T-cell (primary cell): ENCODE measurements around the gene PGC. TPM values are rescaled to one million over a fixed set of nuclear protein-coding genes. Genes with fewer than 3 reads are reported as not detected.
"Not testable (repeated sequence)": the region's sequence is repeated elsewhere in the genome, so short reads cannot be mapped to it uniquely, and the experiment has no call there.

Experiments used
- ATAC-seq, 4 experiments: fragments of 200-7000 bp in 3 of 4; fragments of 150-1000 bp in 1 of 4; cut with Tn5 transposase; replicated peaks in 1 of 4; 1 replicate in 3 of 4; 2 replicates in 1 of 4; pipeline ENCODE4 v1.10.0; 2021; ENCODE audit warnings: moderate library complexity in 3 of 4, mild to moderate bottlenecking in 2 of 4, moderate number of reproducible peaks in 1 of 4
- CTCF ChIA-PET, 2 donors: fragments of 300-600 bp; sonication (Branson Sonifier 250); formaldehyde crosslinking; loops; one replicate each; lab custom pipeline; 2022; ENCODE audit warnings: antibody characterized with exemption in 2 of 2; lab: Charles Lee
- POLR2A ChIA-PET, 2 donors: fragments of 300-600 bp; sonication (Branson Sonifier 250); formaldehyde crosslinking; loops; one replicate each; lab custom pipeline; 2022; ENCODE audit warnings: antibody characterized with exemption in 2 of 2; lab: Charles Lee
- DNase-seq, 35 experiments: peaks; one replicate each; pipeline versions ENCODE4 v3.0.0 to v3.0.0-alpha.2; 2013 to 2023
- H3K27ac ChIP-seq: one replicate; pipeline ENCODE4 v1.5.1; 2013; ENCODE audit warnings: low read length
- H3K27me3 ChIP-seq, 2 experiments: replicated peaks in 1 of 2; 1 replicate in 1 of 2; 2 replicates in 1 of 2; pipeline versions ENCODE4 v1.6.1 to v1.7.0; 2013; ENCODE audit warnings: low read length in 1 of 2, mixed read lengths in 1 of 2; ENCODE audit not compliant: control insufficient read depth in 2 of 2, insufficient read depth in 2 of 2; ENCODE audit errors: extremely low read depth in 1 of 2
- H3K36me3 ChIP-seq, 2 donors: 1 replicate in 1 of 2; 2 replicates in 1 of 2; pipeline versions ENCODE4 v1.6.1 to v1.7.0; 2013; ENCODE audit warnings: low read length in 1 of 2; ENCODE audit not compliant: control insufficient read depth in 2 of 2, insufficient read depth in 1 of 2; ENCODE audit errors: extremely low read depth in 1 of 2
- H3K4me1 ChIP-seq, 2 experiments: 1 replicate in 1 of 2; 2 replicates in 1 of 2; pipeline versions ENCODE4 v1.6.1 to v1.7.0; 2013; ENCODE audit warnings: low read length in 2 of 2, mixed read lengths in 1 of 2; ENCODE audit not compliant: insufficient read depth in 2 of 2, control insufficient read depth in 1 of 2; ENCODE audit errors: extremely low read depth in 1 of 2
- H3K4me3 ChIP-seq, 2 donors: 1 replicate in 1 of 2; 2 replicates in 1 of 2; pipeline versions ENCODE4 v1.5.1 to v1.7.0; 2013; ENCODE audit warnings: mild to moderate bottlenecking in 2 of 2, low read length in 1 of 2, moderate library complexity in 1 of 2; ENCODE audit not compliant: control insufficient read depth in 1 of 2; ENCODE audit errors: extremely low read depth in 1 of 2
- H3K9me3 ChIP-seq: 2 replicates; pipeline ENCODE4 v1.7.0; 2013
- H3K27ac Mint-ChIP-seq, 2 donors: one replicate each; pipeline ENCODE4 v1.8.0; 2020 to 2021; ENCODE audit warnings: mild to moderate bottlenecking in 2 of 2, mixed read lengths in 2 of 2
- H3K27me3 Mint-ChIP-seq, 2 donors: one replicate each; pipeline ENCODE4 v1.8.0; 2021 to 2022; ENCODE audit warnings: mixed read lengths in 2 of 2
- H3K36me3 Mint-ChIP-seq: one replicate; pipeline ENCODE4 v1.8.0; 2021; ENCODE audit warnings: mixed read lengths
- H3K4me1 Mint-ChIP-seq, 3 donors: one replicate each; pipeline ENCODE4 v1.8.0; 2020 to 2022; ENCODE audit warnings: mixed read lengths in 3 of 3, mild to moderate bottlenecking in 1 of 3
- H3K4me3 Mint-ChIP-seq, 3 donors: one replicate each; pipeline ENCODE4 v1.8.0; 2020 to 2022; ENCODE audit warnings: mild to moderate bottlenecking in 3 of 3, mixed read lengths in 3 of 3, moderate library complexity in 3 of 3
- H3K9me3 Mint-ChIP-seq, 3 donors: one replicate each; pipeline ENCODE4 v1.8.0; 2020 to 2022; ENCODE audit warnings: mixed read lengths in 3 of 3
- WGBS: methylation state at CpG from one replicate; pipeline ENCODE4 v1.1.5; 2013; ENCODE audit warnings: missing lambda C conversion rate; ENCODE audit not compliant: insufficient coverage; 5-methylcytosine and 5-hydroxymethylcytosine counted together
- total RNA-seq, 35 experiments: library from RNA in 6 of 35; stranded (reverse) in 6 of 35; fragments of 120-200 nt in 1 of 35; gene quantifications; one replicate each; pipeline versions ENCODE4 v1.2.1 to v1.2.4 and lab custom pipeline; 2013 to 2026

PGC gene
- total RNA-seq, 5 donors from 2014 or later (not counting 1 experiment from before 2014, with no cell fraction given), result 0.58 to 0.86 (median 0.70) TPM; not detected in 2

DNA sequence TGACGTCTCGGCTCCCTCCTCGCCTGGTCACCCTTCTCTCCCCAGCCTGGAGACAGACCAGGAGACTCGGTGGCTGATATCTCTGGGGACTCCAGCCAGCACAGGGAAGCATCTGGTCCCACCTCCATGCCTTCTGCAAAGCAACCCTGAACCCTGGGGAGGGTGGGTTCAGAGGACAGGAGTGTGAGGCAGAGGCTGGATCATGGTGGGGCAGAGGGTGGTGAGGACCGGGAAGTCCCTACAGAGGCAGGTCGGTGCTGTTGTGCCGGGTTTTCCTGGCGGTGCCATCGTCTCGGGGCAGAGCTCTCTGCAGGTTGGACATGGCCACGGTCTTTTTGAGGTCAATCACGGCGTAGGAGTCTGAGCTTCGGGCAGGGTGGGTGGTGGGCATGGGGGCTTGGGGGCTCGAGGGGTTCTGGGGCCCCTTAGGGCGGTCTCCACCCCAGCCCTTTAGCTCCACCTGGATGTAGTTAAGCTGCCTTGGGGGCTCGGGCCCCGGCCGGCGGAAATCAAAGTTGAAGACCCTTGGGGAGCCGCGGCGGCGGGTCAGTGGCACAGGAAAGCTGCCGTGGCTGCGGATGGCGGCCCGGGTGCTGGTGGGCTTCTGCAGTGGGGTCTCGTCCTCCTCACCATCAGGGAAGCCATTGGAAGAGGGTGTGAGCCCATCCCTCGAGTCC lies 23.3 kb upstream of the PGC start:
- no peak for ATAC-seq
- H3K9me3 Mint-ChIP-seq, result no peaks in the 10 kb centered on the region
- Histone ChIP-seq H3K4me3 (no peak overlapping the region), H3K9me3 (no peaks in the 10 kb centered on the region), H3K4me1 (peaks cover 0 to 4% of the 10 kb centered on the region in 2 experiments), H3K27me3 (no peaks in the 10 kb centered on the region), H3K27ac (no peak overlapping the region), H3K36me3 (peaks cover 15 to 30% of the 10 kb centered on the region in 2 donors)
- DNase-seq, result no peak
- ChIA-PET POLR2A (no interaction called here), CTCF (no interaction called here)
- no peaks in the 10 kb centered on the region for H3K27me3 Mint-ChIP-seq
- no peak overlapping the region for H3K27ac Mint-ChIP-seq
- peaks cover 0 to 6% (median 3%) of the 10 kb centered on the region in 3 donors for H3K4me1 Mint-ChIP-seq
- H3K36me3 Mint-ChIP-seq, result peaks cover 28% of the 10 kb centered on the region
- WGBS, result 89% methylated on average over 14 of the region's 30 CpGs
- no peak overlapping the region for H3K4me3 Mint-ChIP-seq

DNA sequence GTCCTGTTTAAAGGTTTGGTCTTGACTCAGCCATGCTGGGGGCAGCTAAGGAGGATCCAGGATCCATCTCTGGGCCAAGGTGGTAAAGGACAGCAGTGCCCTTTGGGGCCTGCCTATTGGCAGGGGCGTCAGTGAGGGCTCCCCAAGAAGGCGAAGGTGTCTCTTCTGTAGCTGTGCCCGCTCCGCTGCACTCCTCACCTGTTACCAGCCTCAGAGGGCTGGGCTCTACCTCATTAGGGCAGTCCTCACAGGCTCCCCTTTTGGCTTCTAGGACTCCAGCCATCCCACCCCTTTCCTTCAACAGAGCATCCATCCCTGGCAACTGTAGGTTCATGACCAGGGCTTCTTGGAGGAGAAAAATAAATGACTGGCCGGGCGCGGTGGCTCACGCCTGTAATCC lies 22.2 kb upstream of the PGC start:
- no peaks in the 10 kb centered on the region for H3K9me3 Mint-ChIP-seq
- no peak overlapping the region for H3K27ac Mint-ChIP-seq
- peaks cover 0 to 6% (median 3%) of the 10 kb centered on the region in 3 donors for H3K4me1 Mint-ChIP-seq
- CTCF ChIA-PET, result no interaction called here
- POLR2A ChIA-PET, result no interaction called here
- peaks cover 19% of the 10 kb centered on the region for H3K36me3 Mint-ChIP-seq
- no peaks in the 10 kb centered on the region for H3K27me3 Mint-ChIP-seq
- no peak overlapping the region for H3K27ac ChIP-seq
- no peaks in the 10 kb centered on the region for H3K27me3 ChIP-seq
- WGBS, result 95% methylated on average over 4 of the region's 8 CpGs
- H3K4me3 ChIP-seq, result no peak overlapping the region
- no peaks in the 10 kb centered on the region for H3K9me3 ChIP-seq
- H3K36me3 ChIP-seq, result peaks cover 6 to 21% of the 10 kb centered on the region in 2 donors
- H3K4me3 Mint-ChIP-seq, result no peak overlapping the region
- DNase-seq (no peak), ATAC-seq (no peak)
- H3K4me1 ChIP-seq, result peaks cover 0 to 4% of the 10 kb centered on the region in 2 experiments

DNA sequence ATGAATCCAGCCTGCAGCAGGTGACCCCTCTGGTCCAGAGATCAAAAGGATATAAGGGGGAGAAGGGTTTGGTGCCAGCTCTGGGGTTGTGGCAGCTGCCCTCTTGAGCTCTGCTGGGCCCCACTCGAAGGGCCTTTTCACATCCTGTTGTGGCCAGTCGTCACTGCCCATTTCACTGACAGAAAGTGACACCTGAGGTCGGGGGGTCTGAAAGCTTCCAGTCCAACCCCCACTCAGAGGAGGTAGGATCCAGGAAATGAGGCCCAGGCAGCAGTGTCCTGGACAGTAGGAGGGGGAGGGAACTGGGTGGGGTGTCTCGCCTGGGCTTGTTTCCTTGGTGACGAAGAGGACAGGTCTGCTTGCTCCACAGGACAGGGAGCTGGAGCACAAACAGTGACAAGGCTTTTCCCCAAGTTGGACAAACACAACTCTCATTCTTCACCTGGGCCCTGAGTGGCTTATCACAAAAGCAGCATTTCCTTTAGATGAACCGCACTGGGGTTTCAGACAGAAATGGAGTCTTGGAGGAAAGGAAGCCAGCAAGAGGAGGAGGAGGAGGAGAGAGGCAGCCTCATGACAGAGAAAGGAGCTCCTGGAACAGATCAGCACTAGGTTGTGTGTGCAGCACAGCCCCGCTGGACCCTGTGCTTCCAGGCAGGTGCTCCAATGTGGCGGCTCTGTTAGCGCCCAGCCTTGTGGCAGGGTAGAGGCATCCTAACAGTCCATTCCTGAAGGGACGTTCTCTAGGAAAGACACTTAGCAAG lies 21.5 kb upstream of the PGC start:
- Mint-ChIP-seq H3K27me3 (no peaks in the 10 kb centered on the region), H3K36me3 (peaks cover 15% of the 10 kb centered on the region), H3K9me3 (no peaks in the 10 kb centered on the region), H3K27ac (peak overlapping the region; percentile 2 to 19), H3K4me3 (no peak overlapping the region), H3K4me1 (peaks cover 0 to 6% (median 3%) of the 10 kb centered on the region in 3 donors)
- Histone ChIP-seq H3K27ac (no peak overlapping the region), H3K9me3 (no peaks in the 10 kb centered on the region), H3K27me3 (no peaks in the 10 kb centered on the region), H3K4me3 (no peak overlapping the region), H3K36me3 (peaks cover 6 to 17% of the 10 kb centered on the region in 2 donors), H3K4me1 (peaks cover 0 to 4% of the 10 kb centered on the region in 2 experiments)
- ATAC-seq, result no peak
- ChIA-PET CTCF (interaction anchor here in 1 of 2 donors (0.6 kb wide), 1 partner anchor 62 kb away, joined by 3 read pairs; no protein-coding TSS in a partner anchor), POLR2A (no interaction called here)
- DNase-seq, result no peak
- WGBS, result 38% methylated on average over 3 of the region's 10 CpGs

DNA sequence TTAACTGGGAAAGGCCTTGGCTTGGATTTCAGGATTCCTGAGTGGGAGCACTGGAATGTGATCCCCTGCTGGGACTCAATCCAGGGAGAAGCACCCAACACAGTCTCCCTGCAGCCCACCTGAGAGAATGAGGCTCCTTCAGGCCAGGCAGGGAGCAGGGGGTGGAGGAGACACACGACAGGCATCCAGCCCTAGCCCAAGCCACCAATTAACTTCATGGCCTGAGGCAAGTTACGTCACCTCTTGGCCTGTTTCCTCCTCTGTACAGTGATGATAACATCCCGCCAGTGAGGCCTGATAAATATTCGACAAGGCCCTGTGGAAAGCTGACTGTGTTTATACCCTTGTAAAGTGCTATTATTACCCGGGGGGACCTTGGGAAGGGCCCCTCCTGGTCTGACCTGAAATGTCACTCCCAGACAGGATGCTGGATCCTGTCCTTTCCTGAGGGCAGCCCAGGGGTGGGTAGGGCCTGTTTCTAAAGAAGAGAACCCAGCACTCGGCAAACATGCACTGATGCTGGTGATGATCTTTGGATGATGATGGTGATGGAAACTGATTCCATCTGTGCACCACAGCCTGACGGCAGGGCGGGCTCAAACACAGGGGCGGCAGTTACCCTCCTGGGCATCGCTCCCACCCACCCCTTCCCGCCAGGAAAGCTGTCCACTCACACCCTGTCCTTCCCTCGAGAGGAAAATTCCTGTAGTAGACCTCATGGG lies 20.1 kb upstream of the PGC start:
- peaks cover 0 to 4% of the 10 kb centered on the region in 2 experiments for H3K4me1 ChIP-seq
- H3K9me3 ChIP-seq, result no peaks in the 10 kb centered on the region
- H3K36me3 Mint-ChIP-seq, result peaks cover 13% of the 10 kb centered on the region
- no peaks in the 10 kb centered on the region for H3K9me3 Mint-ChIP-seq
- peaks cover 0 to 6% (median 3%) of the 10 kb centered on the region in 3 donors for H3K4me1 Mint-ChIP-seq
- peaks cover 0 to 13% of the 10 kb centered on the region in 2 donors for H3K36me3 ChIP-seq
- ChIA-PET CTCF (no interaction called here), POLR2A (no interaction called here)
- ATAC-seq (no peak), DNase-seq (no peak)
- H3K4me3 Mint-ChIP-seq, result no peak overlapping the region
- no peak overlapping the region for H3K27ac ChIP-seq
- H3K27me3 ChIP-seq, result no peaks in the 10 kb centered on the region
- H3K4me3 ChIP-seq, result no peak overlapping the region
- peaks cover 0 to 3% of the 10 kb centered on the region in 2 donors for H3K27me3 Mint-ChIP-seq
- H3K27ac Mint-ChIP-seq, result no peak overlapping the region
- 80% methylated on average over 3 of the region's 12 CpGs for WGBS

DNA sequence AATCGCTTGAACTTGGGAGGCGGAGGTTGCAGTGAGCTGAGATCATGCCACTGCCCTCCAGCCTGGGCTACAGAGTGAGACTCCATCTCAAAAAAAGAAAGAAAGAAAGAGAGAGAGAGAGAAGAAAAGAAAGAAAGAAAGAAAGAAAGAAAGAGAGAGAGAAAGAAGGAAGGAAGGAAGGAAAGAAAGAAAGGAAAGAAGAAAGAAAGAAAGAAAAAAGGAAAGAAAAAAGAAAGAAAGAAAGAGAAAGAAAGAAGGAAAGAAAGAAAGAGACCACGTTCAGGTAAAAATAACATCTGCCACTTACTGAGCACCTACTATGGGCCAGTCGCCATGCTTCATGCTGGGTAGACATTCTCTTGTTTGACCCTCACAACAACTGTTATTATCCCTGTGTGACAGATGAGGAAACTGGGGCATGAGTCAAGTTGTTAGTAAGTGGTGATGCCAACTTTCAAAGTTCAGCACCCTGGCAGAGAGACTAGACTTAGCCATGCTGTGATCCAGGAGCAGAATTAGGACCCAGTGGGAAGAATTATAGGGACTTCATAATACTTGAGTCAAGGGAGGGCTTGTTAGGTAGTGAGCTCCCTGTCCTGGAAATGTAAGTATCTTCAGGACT lies 19.0 kb upstream of the PGC start:
- DNase-seq, H3K36me3 Mint-ChIP-seq, H3K27me3 Mint-ChIP-seq, H3K9me3 Mint-ChIP-seq, H3K4me3 Mint-ChIP-seq, H3K4me3 ChIP-seq, H3K4me1 ChIP-seq, H3K27ac Mint-ChIP-seq, CTCF ChIA-PET, ATAC-seq, H3K27me3 ChIP-seq, POLR2A ChIA-PET, H3K9me3 ChIP-seq, H3K36me3 ChIP-seq, H3K27ac ChIP-seq, H3K4me1 Mint-ChIP-seq: not testable (repeated sequence)
- no CpG with 5 or more reads among the region's 4 CpGs for WGBS

DNA sequence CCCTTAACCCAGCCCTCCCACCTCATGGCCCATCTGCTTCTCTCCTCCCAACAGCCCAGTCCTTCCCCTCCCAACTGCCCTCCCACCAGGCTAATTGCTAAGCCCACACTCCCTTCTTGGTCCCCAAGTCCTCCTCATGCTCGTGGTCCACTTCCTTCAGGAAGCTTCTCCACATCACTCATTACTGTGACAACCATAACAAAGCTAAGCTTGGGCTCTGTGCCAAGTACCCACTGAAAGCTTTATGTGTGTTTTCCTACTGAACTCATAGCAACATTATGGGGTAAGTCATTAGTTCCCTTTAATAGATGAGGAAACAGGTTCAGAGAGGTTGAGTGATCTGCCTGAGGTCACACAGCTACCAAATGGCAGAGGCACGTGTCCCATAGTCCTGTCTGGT lies 16.3 kb upstream of the PGC start:
- Mint-ChIP-seq H3K9me3 (no peaks in the 10 kb centered on the region), H3K36me3 (no peaks in the 10 kb centered on the region), H3K4me3 (no peak overlapping the region), H3K4me1 (peaks cover 0 to 6% (median 3%) of the 10 kb centered on the region in 3 donors), H3K27me3 (peaks cover 0 to 3% of the 10 kb centered on the region in 2 donors), H3K27ac (no peak overlapping the region)
- Histone ChIP-seq H3K4me3 (no peak overlapping the region), H3K4me1 (no peaks in the 10 kb centered on the region), H3K27me3 (peaks cover 0 to 2% of the 10 kb centered on the region in 2 experiments), H3K36me3 (no peaks in the 10 kb centered on the region), H3K9me3 (no peaks in the 10 kb centered on the region), H3K27ac (no peak overlapping the region)
- no peak for ATAC-seq
- DNase-seq, result no peak
- CTCF ChIA-PET, result interaction anchor here in 1 of 2 donors (0.6 kb wide), 1 partner anchor 1831 kb away, joined by 3 read pairs; no protein-coding TSS in a partner anchor
- 20% methylated on average over 2 of the region's 2 CpGs for WGBS
- POLR2A ChIA-PET, result no interaction called here
